Cardiac ventricle fibroblast (primary cell): Measurements from ENCODE around the gene CHMP5. TPM values are rescaled to one million over a fixed set of nuclear protein-coding genes. Genes with fewer than 3 reads are reported as not detected.

Source experiments
- total RNA-seq: library from RNA; depleted of rRNA; stranded (reverse); fragments of >200 nt; gene quantifications from 2 replicates; pipeline ENCODE4 v1.2.3, GENCODE V29; 2015

The CHMP5 gene
- total RNA-seq: 36.3 and 51.4 TPM in 2 replicates

GRCh38 chr9:33264473-33265177 lies at the start of gene CHMP5, which contains the start of gene BAG1:
Gene CHMP5, plus strand, starts transcription at chr9:33265049. Its CDS starts 30 bp downstream, at chr9:33265079.
Gene BAG1, minus strand, starts transcription at chr9:33264708.

GRCh38 chr9:33239921-33240320 lies 24.9 kb upstream of the CHMP5 start, which contains the start of gene SPINK4:
Gene SPINK4, plus strand, starts transcription at chr9:33240167. Its CDS starts 42 bp downstream, at chr9:33240209.

GRCh38 chr9:33290247-33291030 lies 25.6 kb downstream of the CHMP5 start, which contains the start of gene NFX1:
Gene NFX1, plus strand, starts transcription at chr9:33290516. Its CDS starts 57 bp downstream, at chr9:33290573.

Other genes starting within 250 kb of the CHMP5 start
- gene DNAJA1, start 239.8 kb upstream of the CHMP5 start, total RNA-seq: 74.7 and 90.9 TPM in 2 replicates
- 11.1 and 11.4 TPM in 2 replicates for gene SMU1, start 188.4 kb upstream of the CHMP5 start, total RNA-seq
- gene B4GALT1, start 97.7 kb upstream of the CHMP5 start, total RNA-seq: 88.1 and 95.9 TPM in 2 replicates
- not detected in 2 replicates for gene SPINK4, start 24.9 kb upstream of the CHMP5 start, total RNA-seq
- gene BAG1, start 341 bp upstream of the CHMP5 start, total RNA-seq: 27.0 and 46.1 TPM in 2 replicates
- 20.3 and 21.8 TPM in 2 replicates for gene NFX1, start 25.5 kb downstream of the CHMP5 start, total RNA-seq
- 2.9 and 3.7 TPM in 2 replicates for gene AQP7, start 137.5 kb downstream of the CHMP5 start, total RNA-seq
- 8.5 and 11.2 TPM in 2 replicates for gene AQP3, start 182.5 kb downstream of the CHMP5 start, total RNA-seq
- gene NOL6, start 208.9 kb downstream of the CHMP5 start, total RNA-seq: 23.3 and 26.0 TPM in 2 replicates